Hematopoietic multipotent progenitor cell treated with erythropoietin and hydrocortisone succinate and interleukin-3 and kit ligand, for 15 days (in vitro differentiated cells): ENCODE data around the gene RAPGEF4.
"Not testable (repeated sequence)": the region's sequence is repeated elsewhere in the genome, so short reads cannot be mapped to it uniquely, and the experiment has no call there.

Source experiments
- DNase-seq: peaks from one replicate; pipeline ENCODE4 v3.0.0-alpha.2; 2015; ENCODE audit warnings: low spot score

The RAPGEF4 gene

DNA sequence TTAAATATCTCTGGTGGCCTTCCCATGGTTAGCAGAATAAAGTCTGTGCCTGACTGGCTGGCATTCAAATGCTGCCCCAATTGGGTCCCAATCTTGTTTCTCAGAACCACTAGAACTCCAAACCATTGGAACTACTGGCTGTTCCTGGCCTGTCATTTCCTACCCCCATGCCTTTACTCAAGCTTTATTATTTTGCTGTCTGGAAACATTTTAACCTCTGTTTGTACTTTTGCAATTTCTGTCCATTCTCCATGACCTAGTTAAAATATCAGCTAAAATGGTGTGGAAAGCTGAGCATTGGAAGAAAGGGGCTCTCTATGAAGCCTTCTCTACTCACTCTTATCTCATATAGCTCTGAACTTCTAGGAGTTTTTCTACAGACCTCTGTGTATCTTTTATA is 38.7 kb downstream of the RAPGEF4 start:
- no peak for DNase-seq

- DNase-seq: no peak
Observed at GRCh38 chr2:172775319-172775718, 39.7 kb downstream of the RAPGEF4 start.

GRCh38 chr2:172777431-172777830 is 41.8 kb downstream of the RAPGEF4 start:
- DNase-seq: no peak

- no peak for DNase-seq
Observed at GRCh38 chr2:172782506-172783164, 47.0 kb downstream of the RAPGEF4 start.

GRCh38 chr2:172783165-172783898 is 47.7 kb downstream of the RAPGEF4 start:
- DNase-seq: no peak

DNA sequence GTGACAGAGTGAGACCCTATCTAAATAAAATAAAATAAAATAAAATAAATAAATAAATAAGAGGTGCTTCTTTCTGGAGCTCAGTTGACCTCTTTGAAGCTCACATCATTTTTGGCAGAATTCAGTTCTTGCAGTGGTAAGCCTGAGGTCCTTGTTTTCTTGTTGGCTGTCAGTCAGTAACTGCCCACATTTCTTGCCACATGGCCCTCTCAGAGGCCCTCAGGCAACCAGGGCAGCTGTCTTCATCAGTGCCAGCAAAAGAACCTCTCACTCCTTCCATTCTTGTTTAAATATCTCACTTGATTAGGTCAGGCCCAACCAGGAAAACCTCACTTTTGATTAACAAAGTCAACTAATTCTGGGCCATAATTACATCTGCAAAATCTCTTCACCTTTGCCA is 53.2 kb downstream of the RAPGEF4 start:
- no peak for DNase-seq

- DNase-seq: no peak
Observed at GRCh38 chr2:172790404-172790803, 54.8 kb downstream of the RAPGEF4 start.

GRCh38 chr2:172791953-172792352 is 56.3 kb downstream of the RAPGEF4 start:
- DNase-seq: no peak

GRCh38 chr2:172792711-172793110 is 57.1 kb downstream of the RAPGEF4 start:
- DNase-seq: no peak

DNA sequence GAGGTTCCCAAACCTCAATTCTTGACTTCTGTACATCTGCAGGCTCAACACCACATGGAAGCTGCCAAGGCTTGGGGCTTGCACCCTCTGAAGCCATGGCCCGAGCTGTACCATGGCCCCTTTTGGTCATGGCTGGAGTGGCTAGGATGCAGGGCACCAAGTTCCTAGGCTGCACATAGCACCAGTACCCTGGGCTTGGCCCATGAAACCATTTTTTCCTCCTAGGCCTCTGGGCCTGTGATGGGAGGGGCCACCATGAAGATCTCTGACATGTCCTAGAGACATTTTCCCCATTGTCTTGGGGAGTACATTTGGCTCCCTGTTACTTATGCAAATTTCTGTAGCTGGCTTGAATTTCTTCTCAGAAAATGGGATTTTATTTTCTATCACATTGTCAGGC is 67.7 kb downstream of the RAPGEF4 start:
- not testable (repeated sequence) for DNase-seq

- DNase-seq: no peak
Observed at GRCh38 chr2:172804423-172804822, 68.8 kb downstream of the RAPGEF4 start.

DNA sequence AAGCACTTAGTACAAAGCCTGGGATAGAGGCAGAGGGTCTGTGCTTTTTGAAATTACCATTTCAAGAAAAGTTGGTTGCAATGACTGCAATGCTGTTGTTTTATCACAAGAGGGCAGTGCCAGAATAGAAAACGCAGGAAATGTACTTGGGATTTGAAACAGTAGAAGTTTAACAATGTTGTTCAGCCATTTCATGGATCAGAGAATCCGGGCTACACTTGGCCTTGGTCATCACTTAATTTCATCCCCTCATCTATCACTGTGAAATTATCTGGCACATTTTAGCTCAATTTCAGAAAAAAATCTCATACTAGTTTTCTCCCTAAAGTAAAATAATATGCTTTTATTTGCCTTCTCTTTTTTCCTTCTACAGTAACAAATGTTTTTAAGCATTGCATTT is 70.8 kb downstream of the RAPGEF4 start:
- DNase-seq: peak; percentile 14

DNA sequence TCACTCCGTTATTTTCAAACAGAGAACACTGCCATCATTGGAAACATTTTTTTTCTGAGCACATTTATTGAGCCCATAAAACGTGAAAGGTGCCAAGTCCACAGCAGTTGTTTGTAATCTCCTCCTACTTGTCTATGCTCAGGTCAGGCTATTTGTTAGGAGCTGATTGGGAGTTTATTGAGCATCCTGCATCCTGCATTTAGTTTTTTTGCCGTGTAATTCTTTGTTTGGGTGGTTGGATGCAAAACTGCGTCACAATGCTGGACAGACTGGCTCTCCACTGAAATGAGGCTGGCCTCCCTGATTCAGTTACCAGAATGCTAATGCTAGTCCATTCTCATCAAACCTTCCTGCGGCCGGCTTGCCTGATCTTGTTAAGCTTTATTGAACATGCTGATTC is 71.4 kb downstream of the RAPGEF4 start:
- no peak for DNase-seq

DNA sequence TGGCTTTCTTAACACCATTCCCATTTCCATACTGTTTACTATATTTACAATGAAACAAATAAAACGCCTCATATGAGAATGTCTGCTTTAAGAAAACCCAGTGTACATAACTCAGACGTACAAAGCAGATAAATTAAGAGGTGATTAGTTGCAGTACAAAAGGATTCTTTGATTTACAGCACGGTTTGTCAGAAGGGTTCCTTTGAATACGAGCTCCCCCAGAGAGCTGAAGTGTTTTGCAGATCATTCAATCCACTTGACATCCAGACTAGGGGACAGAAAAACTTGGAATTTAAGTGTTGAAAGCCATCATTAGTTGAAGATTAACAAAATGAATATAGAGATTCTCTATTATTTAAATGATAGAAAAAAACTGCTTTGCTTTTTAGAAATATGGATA is 72.5 kb downstream of the RAPGEF4 start:
- no peak for DNase-seq

DNA sequence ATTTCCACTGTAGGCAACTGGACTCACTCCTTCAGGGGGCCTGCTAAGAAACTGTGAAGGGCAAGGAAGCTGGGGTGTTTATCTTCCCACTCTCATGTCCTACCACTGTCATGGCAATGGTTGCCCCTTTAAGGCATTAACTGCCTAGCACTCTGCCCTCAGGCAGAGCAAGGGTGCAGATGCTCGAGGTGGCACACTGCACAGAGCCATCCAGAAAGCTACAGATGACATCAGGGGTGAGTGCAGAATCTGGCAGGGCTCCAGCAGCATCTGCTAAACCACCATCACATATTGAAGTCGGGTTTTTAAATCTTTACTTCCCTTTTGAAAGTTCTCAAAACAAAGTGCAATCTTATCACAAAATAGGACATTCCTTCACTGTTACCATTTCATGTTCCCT is 75.4 kb downstream of the RAPGEF4 start:
- DNase-seq: no peak

- no peak for DNase-seq
Observed at GRCh38 chr2:172812158-172812744, 76.6 kb downstream of the RAPGEF4 start.

DNA sequence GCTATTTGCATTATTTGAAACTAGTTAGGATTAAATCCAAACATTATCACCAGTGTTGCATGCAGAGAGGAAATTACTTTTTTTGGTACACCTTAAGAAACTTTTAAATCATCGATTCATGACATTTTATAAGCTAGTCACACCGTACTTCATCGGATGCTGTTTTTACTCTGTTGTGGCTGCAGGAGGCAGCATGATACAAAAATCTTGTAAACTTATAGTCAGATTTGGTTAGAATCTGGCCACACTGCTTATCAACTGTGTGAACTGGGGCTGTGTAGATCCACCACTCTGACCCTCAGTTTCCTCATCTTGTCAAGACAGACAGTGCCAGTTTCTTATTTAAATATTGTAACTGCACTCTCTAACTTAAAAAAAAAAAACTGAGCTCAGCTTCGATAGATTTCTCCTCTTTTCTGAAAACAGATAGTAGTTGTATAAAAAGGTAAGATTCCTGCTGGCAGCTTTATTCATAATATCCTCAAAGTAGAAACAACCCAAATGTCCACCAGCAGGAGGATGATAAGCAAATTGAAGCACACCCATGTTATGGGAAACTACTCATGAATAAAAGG is 77.8 kb downstream of the RAPGEF4 start:
- DNase-seq: no peak

DNA sequence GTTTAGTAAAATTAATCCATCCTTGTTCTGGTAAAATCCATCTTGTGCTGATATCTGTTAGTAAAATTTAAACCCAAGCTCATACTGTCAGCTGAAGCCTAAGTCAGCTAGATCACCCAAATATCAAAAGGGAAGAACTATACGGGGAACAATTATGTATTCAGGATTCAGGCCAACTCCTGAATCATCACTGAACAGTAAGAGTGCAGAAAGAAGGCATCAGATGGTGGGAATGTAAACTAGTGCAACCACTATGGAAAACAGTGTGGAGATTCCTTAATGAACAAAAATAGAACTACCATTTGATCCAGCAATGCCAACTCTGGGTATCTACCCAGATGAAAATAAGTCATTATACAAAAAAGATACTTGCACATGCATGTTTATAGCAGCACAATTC is 81.8 kb downstream of the RAPGEF4 start:
- no peak for DNase-seq

GRCh38 chr2:172819943-172820342 is 84.3 kb downstream of the RAPGEF4 start:
- no peak for DNase-seq

DNA sequence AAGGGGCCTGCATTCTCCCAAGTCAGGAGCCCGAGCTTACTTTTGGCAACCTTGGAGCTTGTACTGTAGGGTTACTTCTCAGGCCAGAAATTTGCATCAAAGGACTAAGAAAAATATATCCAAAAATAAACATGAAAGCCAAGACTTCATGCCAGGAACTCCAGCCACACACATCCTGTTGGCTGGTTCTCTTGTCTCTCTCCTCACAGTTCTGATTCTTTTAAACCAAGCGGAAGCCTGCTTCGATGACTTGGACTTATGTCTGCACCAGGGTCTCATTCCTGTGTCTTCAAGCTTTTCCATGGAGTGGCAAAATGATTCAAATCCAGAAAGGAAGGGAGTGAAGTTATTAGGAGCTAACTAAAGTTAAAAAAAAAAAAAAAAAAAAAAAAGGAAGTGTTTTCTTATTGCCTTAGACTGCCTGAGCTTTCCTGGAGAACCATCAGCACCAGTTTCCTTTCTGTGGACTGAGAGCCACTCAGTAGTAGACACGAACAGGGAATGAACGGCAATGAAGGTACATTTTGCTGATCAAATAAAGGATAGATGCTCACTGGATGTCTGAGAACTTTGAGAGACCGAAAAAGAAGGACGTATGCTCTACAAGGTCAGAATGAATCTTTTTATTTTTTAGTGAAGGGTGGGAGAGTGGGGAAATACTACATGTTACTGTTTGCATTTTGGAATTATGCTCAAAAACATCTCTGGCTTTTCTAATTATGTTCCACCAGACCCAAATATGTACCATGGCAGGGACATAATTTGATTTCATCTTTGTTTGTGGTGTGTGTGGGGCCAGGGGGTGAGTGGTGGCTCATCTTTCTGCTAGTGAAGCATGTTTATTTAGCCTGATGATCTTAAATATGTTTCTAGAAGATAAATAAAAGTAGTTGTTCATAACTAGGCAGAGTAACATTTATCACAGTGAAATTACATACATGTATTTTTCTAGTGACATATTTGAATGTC is 86.0 kb downstream of the RAPGEF4 start:
- no peak for DNase-seq

GRCh38 chr2:172822585-172822984 is 86.9 kb downstream of the RAPGEF4 start:
- no peak for DNase-seq

DNA sequence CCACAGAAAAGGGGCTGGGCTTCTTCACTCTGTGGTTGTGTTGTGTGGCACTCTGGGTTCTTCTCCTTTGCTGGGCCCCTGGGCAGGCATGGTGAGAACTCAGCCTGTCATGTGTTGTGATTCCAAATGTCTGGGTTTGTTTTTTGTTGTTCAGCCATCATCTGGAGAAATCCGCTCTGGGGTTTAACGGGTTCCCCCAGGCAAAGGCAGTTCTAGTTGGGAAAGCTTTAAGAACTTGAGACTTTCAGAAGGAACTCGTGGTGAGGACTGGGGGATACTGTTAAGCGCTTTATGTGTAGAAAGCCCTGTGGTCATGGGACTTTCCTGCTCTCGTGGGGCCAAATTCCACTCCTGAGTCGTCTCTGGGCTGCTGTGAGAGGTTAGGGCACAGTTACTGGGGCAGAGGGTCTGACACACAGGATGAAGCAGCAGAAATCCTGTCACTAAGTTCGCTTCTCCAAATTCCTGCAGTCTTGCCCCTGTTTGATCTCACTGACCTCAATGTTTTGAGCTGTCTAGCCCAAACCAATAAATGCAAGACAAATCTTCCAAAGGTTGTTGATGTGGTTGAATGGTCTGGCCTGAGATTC is 87.7 kb downstream of the RAPGEF4 start:
- DNase-seq: no peak
